Fibroblast of lung (primary cell): ENCODE measurements around the gene MACO1.

Experiments
- CTCF ChIP-seq, 2 donors: IDR thresholded peaks in 1 of 2; conservative IDR thresholded peaks in 1 of 2; 1 replicate in 1 of 2; 2 replicates in 1 of 2; pipeline ENCODE4 v1.5.1; 2011 to 2012; ENCODE audit warnings: low read length in 2 of 2, control low read depth in 1 of 2, inconsistent platforms in 1 of 2, low read depth in 1 of 2, mild to moderate bottlenecking in 1 of 2
- EZH2 ChIP-seq: IDR thresholded peaks from 2 replicates; pipeline ENCODE4 v1.5.1; 2012; ENCODE audit warnings: low read length, control low read depth, mild to moderate bottlenecking; ENCODE audit errors: missing control alignments

GRCh38 chr1:25543425-25544242, 112.9 kb downstream of the MACO1 start, which contains the start of gene LDLRAP1:
- TF ChIP-seq EZH2 (no peak), CTCF (conservative IDR thresholded peaks at IDR 0.05 in 1 of 2, IDR thresholded peaks at IDR 0.05 in 1 of 2; ENCODE audit: low read depth in 1 of 2, low read length in 2 of 2) (no peak)
